NT2/D1 (cell line): Measurements from ENCODE around the gene GPR15.

Experiments
- SUZ12 ChIP-seq: IDR thresholded peaks from 2 replicates; pipeline ENCODE4 v1.6.1; 2011; ENCODE audit not compliant: insufficient read length, insufficient read depth; ENCODE audit errors: extremely low read depth
- YY1 ChIP-seq: IDR thresholded peaks from 2 replicates; pipeline ENCODE4 v1.6.1; 2011; ENCODE audit not compliant: insufficient read length, insufficient read depth
- ZNF274 ChIP-seq: IDR thresholded peaks from 2 replicates; pipeline ENCODE4 v1.6.1; 2011; ENCODE audit warnings: mild to moderate bottlenecking, low read depth, low read length

GRCh38 chr3:98545940-98546339 lies 14.2 kb downstream of the GPR15 start:
- TF ChIP-seq SUZ12 (no peak), ZNF274 (no peak), YY1 (no peak)
